HG03520 (cell line): ENCODE measurements around the gene CHCT1.
"Not testable (repeated sequence)": the region's sequence is repeated elsewhere in the genome, so short reads cannot be mapped to it uniquely, and the experiment has no call there.

Experiments
- ATAC-seq: cut with Tn5 transposase; IDR thresholded peaks from one replicate; pipeline ENCODE4 v1.9.1; 2021; ENCODE audit warnings: mild to moderate bottlenecking, moderate library complexity; ENCODE audit not compliant: unreplicated experiment

The CHCT1 gene

GRCh38 chr17:60422162-60422665 is at the start of gene CHCT1:
CHCT1 (plus strand) TSS chr17:60422489; CDS start chr17:60422593, 104 bp downstream.
- ATAC-seq, result no peak

GRCh38 chr17:60372790-60373483 is 49.4 kb upstream of the CHCT1 start:
- ATAC-seq, result no peak

- not testable (repeated sequence) for ATAC-seq
Observed at GRCh38 chr17:60378187-60378586, 44.1 kb upstream of the CHCT1 start.

GRCh38 chr17:60379461-60379860 is 42.8 kb upstream of the CHCT1 start:
- not testable (repeated sequence) for ATAC-seq

GRCh38 chr17:60381958-60382357 is 40.3 kb upstream of the CHCT1 start:
- ATAC-seq, result no peak

- ATAC-seq, result no peak
Observed at GRCh38 chr17:60383379-60383778, 38.9 kb upstream of the CHCT1 start.

GRCh38 chr17:60384921-60385320 is 37.4 kb upstream of the CHCT1 start:
- ATAC-seq, result not testable (repeated sequence)

GRCh38 chr17:60386147-60387058 is 35.9 kb upstream of the CHCT1 start:
- no peak for ATAC-seq

- no peak for ATAC-seq
Observed at GRCh38 chr17:60387666-60388065, 34.6 kb upstream of the CHCT1 start.

- no peak for ATAC-seq
Observed at GRCh38 chr17:60388742-60389141, 33.5 kb upstream of the CHCT1 start.

GRCh38 chr17:60390186-60390585 is 32.1 kb upstream of the CHCT1 start:
- ATAC-seq, result no peak

GRCh38 chr17:60390925-60391470 is 31.3 kb upstream of the CHCT1 start:
- ATAC-seq, result no peak

GRCh38 chr17:60391471-60392041 is 30.7 kb upstream of the CHCT1 start:
- ATAC-seq, result peak; percentile 25

GRCh38 chr17:60392042-60392844 is 30.0 kb upstream of the CHCT1 start, which contains the start of gene USP32:
USP32 (minus strand) TSS chr17:60392133; CDS start chr17:60391939, 194 bp downstream.
- peak; percentile 84 for ATAC-seq

- no peak for ATAC-seq
Observed at GRCh38 chr17:60392845-60393702, 29.2 kb upstream of the CHCT1 start.

- no peak for ATAC-seq
Observed at GRCh38 chr17:60393840-60394723, 28.2 kb upstream of the CHCT1 start.

GRCh38 chr17:60395508-60396065 is 26.7 kb upstream of the CHCT1 start:
- no peak for ATAC-seq

- ATAC-seq, result no peak
Observed at GRCh38 chr17:60396412-60396811, 25.9 kb upstream of the CHCT1 start.
